Spleen (tissue), 7 donors: ENCODE measurements around the gene FADS2.
A peak's percentile ranks its signal among the peaks of the same experiment; 100 is the strongest.

Source experiments
- CTCF ChIP-seq, 11 experiments: fragments of 200-600 bp in 7 of 11; fragments of 450-650 bp in 4 of 11; sonication (generic) in 4 of 11; IDR thresholded peaks in 8 of 11; conservative IDR thresholded peaks in 3 of 11; 1 replicate in 7 of 11; 2 replicates in 4 of 11; pipeline versions ENCODE4 v1.4.0 to v1.8.0; 2016 to 2021; ENCODE audit warnings: antibody characterized with exemption in 11 of 11, inconsistent platforms in 4 of 11, mild to moderate bottlenecking in 1 of 11
- POLR2AphosphoS5 ChIP-seq, 3 donors: sonication (generic); formaldehyde crosslinking; IDR thresholded peaks; one replicate each; pipeline ENCODE4 v1.5.1; 2017; ENCODE audit warnings: antibody characterized with exemption in 3 of 3
- donor health status: DM: no; HTN: no; CAD: no; lungs with moderate emphysema.
- donor health status: DM: no; HTN: no; CAD: no.
- donor health status: DM: no; HTN: no; CAD: no.

- TF ChIP-seq POLR2AphosphoS5 (IDR thresholded peaks at IDR 0.05) (peak; percentile 44 to 77 (median 50)), CTCF (IDR thresholded peaks at IDR 0.05 in 8 of 11, conservative IDR thresholded peaks at IDR 0.05 in 3 of 11) (peak; percentile 78 to 92 (median 89))
Observed at GRCh38 chr11:61871158-61871597, 43.1 kb downstream of the FADS2 start.
